ENCODE results near the gene PPP3CA.

Gene PPP3CA

GRCh38 chr4:101200561-101200960 lies 146.8 kb downstream of the PPP3CA start:
- Histone ChIP-seq H3K36me3 (replicated peaks; ENCODE audit: insufficient read depth, low read length) (no peaks in the 10 kb centered on the region), H3K27me3 (replicated peaks; ENCODE audit: insufficient read depth, low read length) (no peaks in the 10 kb centered on the region), H3K4me1 (ENCODE audit: low read length) (no peaks in the 10 kb centered on the region), H3K9ac (ENCODE audit: low read length) (no peak overlapping the region), H3K9me3 (replicated peaks; ENCODE audit: insufficient read depth, low read length) (no peaks in the 10 kb centered on the region), H3K79me2 (ENCODE audit: low read length) (peaks cover 26% of the 10 kb centered on the region), H3K4me3 (ENCODE audit: low read length) (no peak overlapping the region), H3F3A (ENCODE audit: insufficient read depth, low read length) (no peaks in the 10 kb centered on the region), H2AFZ (ENCODE audit: low read length) (no peak overlapping the region), H3K27ac (ENCODE audit: low read length) (no peak overlapping the region), H3K4me2 (ENCODE audit: low read depth, low read length) (no peak overlapping the region), H4K20me1 (ENCODE audit: insufficient read depth, low read length) (no peaks in the 10 kb centered on the region), H3K9me2 (replicated peaks; ENCODE audit: insufficient read depth, low read length) (no peaks in the 10 kb centered on the region)
- DNase-seq, result no peak
- TF ChIP-seq EZH2phosphoT487 (IDR thresholded peaks at IDR 0.05; ENCODE audit: low read length), result no peak
- TF ChIP-seq EZH2 (optimal IDR thresholded peaks at IDR 0.05; ENCODE audit: low read depth, low read length), result no peak
- no peak for TF ChIP-seq CTCF (IDR thresholded peaks at IDR 0.05; ENCODE audit: low read length)

GRCh38 chr4:101199507-101200285 lies 147.6 kb downstream of the PPP3CA start:
- Histone ChIP-seq H3K9me3 (replicated peaks; ENCODE audit: insufficient read depth, low read length) (no peaks in the 10 kb centered on the region), H3K27ac (ENCODE audit: low read length) (no peak overlapping the region), H2AFZ (ENCODE audit: low read length) (no peak overlapping the region), H3K36me3 (replicated peaks; ENCODE audit: insufficient read depth, low read length) (no peaks in the 10 kb centered on the region), H4K20me1 (ENCODE audit: insufficient read depth, low read length) (no peaks in the 10 kb centered on the region), H3K79me2 (ENCODE audit: low read length) (peaks cover 23% of the 10 kb centered on the region), H3K27me3 (replicated peaks; ENCODE audit: insufficient read depth, low read length) (no peaks in the 10 kb centered on the region), H3K4me3 (ENCODE audit: low read length) (no peak overlapping the region), H3K4me1 (ENCODE audit: low read length) (no peaks in the 10 kb centered on the region), H3F3A (ENCODE audit: insufficient read depth, low read length) (no peaks in the 10 kb centered on the region), H3K9me2 (replicated peaks; ENCODE audit: insufficient read depth, low read length) (no peaks in the 10 kb centered on the region), H3K9ac (ENCODE audit: low read length) (no peak overlapping the region), H3K4me2 (ENCODE audit: low read depth, low read length) (no peak overlapping the region)
- no peak for DNase-seq
- TF ChIP-seq EZH2phosphoT487 (IDR thresholded peaks at IDR 0.05; ENCODE audit: low read length) (no peak), EZH2 (optimal IDR thresholded peaks at IDR 0.05; ENCODE audit: low read depth, low read length) (no peak), CTCF (IDR thresholded peaks at IDR 0.05; ENCODE audit: low read length) (no peak)

- peaks cover 23% of the 10 kb centered on the region for H3K79me2 ChIP-seq (ENCODE audit: low read length)
- no peak overlapping the region for H3K9ac ChIP-seq (ENCODE audit: low read length)
- H4K20me1 ChIP-seq (ENCODE audit: insufficient read depth, low read length), result no peaks in the 10 kb centered on the region
- H3K27me3 ChIP-seq (replicated peaks; ENCODE audit: insufficient read depth, low read length), result no peaks in the 10 kb centered on the region
- TF ChIP-seq EZH2phosphoT487 (IDR thresholded peaks at IDR 0.05; ENCODE audit: low read length), result no peak
- no peak for TF ChIP-seq EZH2 (optimal IDR thresholded peaks at IDR 0.05; ENCODE audit: low read depth, low read length)
- TF ChIP-seq CTCF (IDR thresholded peaks at IDR 0.05; ENCODE audit: low read length), result no peak
- H3F3A ChIP-seq (ENCODE audit: insufficient read depth, low read length), result no peaks in the 10 kb centered on the region
- no peak overlapping the region for H3K27ac ChIP-seq (ENCODE audit: low read length)
- no peaks in the 10 kb centered on the region for H3K36me3 ChIP-seq (replicated peaks; ENCODE audit: insufficient read depth, low read length)
- H3K4me1 ChIP-seq (ENCODE audit: low read length), result no peaks in the 10 kb centered on the region
- H2AFZ ChIP-seq (ENCODE audit: low read length), result no peak overlapping the region
- no peak for DNase-seq
- no peak overlapping the region for H3K4me3 ChIP-seq (ENCODE audit: low read length)
- no peak overlapping the region for H3K4me2 ChIP-seq (ENCODE audit: low read depth, low read length)
- H3K9me2 ChIP-seq (replicated peaks; ENCODE audit: insufficient read depth, low read length), result no peaks in the 10 kb centered on the region
- no peaks in the 10 kb centered on the region for H3K9me3 ChIP-seq (replicated peaks; ENCODE audit: insufficient read depth, low read length)
These were observed 148.5 kb downstream of the PPP3CA start for GRCh38 chr4:101198682-101199339.

All from MM.1S (cell line).